WTC11 (cell line): ENCODE results near the gene UFL1.

Experiments
- JAZF1 ChIP-seq: fragments of 250-450 bp; sonication (Bioruptor Pico); IDR thresholded peaks from 2 replicates; pipeline ENCODE4 v1.9.0; 2021; ENCODE audit warnings: moderate library complexity, mild to moderate bottlenecking, inconsistent platforms
- JUN ChIP-seq: sonication (generic); formaldehyde crosslinking; IDR thresholded peaks from 2 replicates; pipeline ENCODE4 v1.8.0; 2023; ENCODE audit warnings: mild to moderate bottlenecking, missing genetic modification reagents
- SP1 ChIP-seq: sonication (generic); formaldehyde crosslinking; conservative IDR thresholded peaks from 2 replicates; pipeline ENCODE4 v1.8.1; 2022; ENCODE audit warnings: missing genetic modification reagents
- TF ChIP-seq, protein P1 (sequence below): fragments of 200-600 bp; IDR thresholded peaks from 2 replicates; pipeline ENCODE4 v1.8.0; 2022; ENCODE audit warnings: antibody characterized with exemption
- TF ChIP-seq, protein P2 (sequence below): sonication (generic); formaldehyde crosslinking; IDR thresholded peaks from 2 replicates; pipeline ENCODE4 v1.8.1; 2023; ENCODE audit warnings: mild to moderate bottlenecking, missing genetic modification reagents, moderate library complexity

DNA sequence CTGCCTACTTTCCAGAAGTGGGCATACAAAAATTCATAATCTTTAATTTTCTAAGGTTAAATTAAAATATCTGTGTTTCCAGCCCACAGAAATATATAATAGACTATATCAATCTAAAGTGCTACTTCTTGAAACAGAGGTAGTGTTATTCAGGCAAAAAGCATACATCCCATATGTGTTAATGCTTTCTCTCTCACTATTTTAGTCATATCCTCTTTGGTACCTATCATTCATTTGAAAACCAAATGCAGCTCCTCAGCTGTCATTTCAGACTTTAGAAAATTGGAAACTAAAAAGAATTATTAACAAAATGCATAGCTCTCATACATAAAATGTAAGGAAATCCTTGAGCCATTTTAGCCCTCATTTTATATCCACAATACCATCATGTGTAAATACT, 42.2 kb downstream of the UFL1 start:
- TF ChIP-seq, protein P1, sequence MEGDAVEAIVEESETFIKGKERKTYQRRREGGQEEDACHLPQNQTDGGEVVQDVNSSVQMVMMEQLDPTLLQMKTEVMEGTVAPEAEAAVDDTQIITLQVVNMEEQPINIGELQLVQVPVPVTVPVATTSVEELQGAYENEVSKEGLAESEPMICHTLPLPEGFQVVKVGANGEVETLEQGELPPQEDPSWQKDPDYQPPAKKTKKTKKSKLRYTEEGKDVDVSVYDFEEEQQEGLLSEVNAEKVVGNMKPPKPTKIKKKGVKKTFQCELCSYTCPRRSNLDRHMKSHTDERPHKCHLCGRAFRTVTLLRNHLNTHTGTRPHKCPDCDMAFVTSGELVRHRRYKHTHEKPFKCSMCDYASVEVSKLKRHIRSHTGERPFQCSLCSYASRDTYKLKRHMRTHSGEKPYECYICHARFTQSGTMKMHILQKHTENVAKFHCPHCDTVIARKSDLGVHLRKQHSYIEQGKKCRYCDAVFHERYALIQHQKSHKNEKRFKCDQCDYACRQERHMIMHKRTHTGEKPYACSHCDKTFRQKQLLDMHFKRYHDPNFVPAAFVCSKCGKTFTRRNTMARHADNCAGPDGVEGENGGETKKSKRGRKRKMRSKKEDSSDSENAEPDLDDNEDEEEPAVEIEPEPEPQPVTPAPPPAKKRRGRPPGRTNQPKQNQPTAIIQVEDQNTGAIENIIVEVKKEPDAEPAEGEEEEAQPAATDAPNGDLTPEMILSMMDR: no peak
- TF ChIP-seq SP1 (no peak), JUN (CRISPR knock-in tag) (no peak), JAZF1 (CRISPR knock-in tag) (no peak)
- TF ChIP-seq, protein P2, sequence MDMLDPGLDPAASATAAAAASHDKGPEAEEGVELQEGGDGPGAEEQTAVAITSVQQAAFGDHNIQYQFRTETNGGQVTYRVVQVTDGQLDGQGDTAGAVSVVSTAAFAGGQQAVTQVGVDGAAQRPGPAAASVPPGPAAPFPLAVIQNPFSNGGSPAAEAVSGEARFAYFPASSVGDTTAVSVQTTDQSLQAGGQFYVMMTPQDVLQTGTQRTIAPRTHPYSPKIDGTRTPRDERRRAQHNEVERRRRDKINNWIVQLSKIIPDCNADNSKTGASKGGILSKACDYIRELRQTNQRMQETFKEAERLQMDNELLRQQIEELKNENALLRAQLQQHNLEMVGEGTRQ (CRISPR knock-in tag): no peak
